ENCODE data around the gene SLC7A1.

DNA sequence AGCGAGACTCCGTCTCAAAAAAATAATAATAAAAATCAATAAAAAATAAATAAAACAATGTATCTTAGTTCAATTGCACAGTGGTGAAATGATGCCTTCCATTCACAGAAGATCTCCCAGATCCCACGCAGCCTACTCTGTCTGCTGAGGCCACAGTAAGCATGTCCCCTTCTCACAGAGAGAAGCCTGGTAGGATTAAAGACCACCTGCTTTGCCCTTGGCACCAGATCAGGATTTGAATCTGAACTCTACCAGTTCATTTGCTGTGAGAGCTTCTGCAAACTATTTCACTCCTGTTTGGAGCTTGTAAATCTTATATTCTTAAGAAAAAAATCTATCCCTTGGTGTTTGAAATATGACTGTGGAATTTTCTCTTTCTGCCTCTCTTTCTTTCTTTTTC, 2.2 kb upstream of the SLC7A1 start:
- TF ChIP-seq, protein P1, sequence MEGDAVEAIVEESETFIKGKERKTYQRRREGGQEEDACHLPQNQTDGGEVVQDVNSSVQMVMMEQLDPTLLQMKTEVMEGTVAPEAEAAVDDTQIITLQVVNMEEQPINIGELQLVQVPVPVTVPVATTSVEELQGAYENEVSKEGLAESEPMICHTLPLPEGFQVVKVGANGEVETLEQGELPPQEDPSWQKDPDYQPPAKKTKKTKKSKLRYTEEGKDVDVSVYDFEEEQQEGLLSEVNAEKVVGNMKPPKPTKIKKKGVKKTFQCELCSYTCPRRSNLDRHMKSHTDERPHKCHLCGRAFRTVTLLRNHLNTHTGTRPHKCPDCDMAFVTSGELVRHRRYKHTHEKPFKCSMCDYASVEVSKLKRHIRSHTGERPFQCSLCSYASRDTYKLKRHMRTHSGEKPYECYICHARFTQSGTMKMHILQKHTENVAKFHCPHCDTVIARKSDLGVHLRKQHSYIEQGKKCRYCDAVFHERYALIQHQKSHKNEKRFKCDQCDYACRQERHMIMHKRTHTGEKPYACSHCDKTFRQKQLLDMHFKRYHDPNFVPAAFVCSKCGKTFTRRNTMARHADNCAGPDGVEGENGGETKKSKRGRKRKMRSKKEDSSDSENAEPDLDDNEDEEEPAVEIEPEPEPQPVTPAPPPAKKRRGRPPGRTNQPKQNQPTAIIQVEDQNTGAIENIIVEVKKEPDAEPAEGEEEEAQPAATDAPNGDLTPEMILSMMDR (IDR thresholded peaks at IDR 0.05; ENCODE audit: low read depth, low read length, missing input control), result no peak
- TF ChIP-seq, protein P2, sequence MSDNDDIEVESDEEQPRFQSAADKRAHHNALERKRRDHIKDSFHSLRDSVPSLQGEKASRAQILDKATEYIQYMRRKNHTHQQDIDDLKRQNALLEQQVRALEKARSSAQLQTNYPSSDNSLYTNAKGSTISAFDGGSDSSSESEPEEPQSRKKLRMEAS (IDR thresholded peaks at IDR 0.05), result no peak
- TF ChIP-seq RXRA (IDR thresholded peaks at IDR 0.05) (no peak), YY1 (IDR thresholded peaks at IDR 0.05) (no peak), REST (IDR thresholded peaks at IDR 0.05) (no peak), FOXA1 (IDR thresholded peaks at IDR 0.05) (no peak)
